ENCODE data around the gene SLC34A3. TPM values are rescaled to one million over a fixed set of nuclear protein-coding genes. Genes with fewer than 3 reads are reported as not detected.

SLC34A3 gene
- total RNA-seq (under 1 TPM in 2 of 7 donors, not detected in 5; 0.15 to 0.46 TPM), polyA plus RNA-seq (not detected)
- long read RNA-seq, donor 1 = 0 reads
- long read RNA-seq, donor 2 = 0 reads
- long read RNA-seq, donor 3, partial matches to known transcripts = 0 of 17 reads
- long read RNA-seq, donor 3, other reads (novel, unspliced or antisense) = 17 of 17 reads

DNA sequence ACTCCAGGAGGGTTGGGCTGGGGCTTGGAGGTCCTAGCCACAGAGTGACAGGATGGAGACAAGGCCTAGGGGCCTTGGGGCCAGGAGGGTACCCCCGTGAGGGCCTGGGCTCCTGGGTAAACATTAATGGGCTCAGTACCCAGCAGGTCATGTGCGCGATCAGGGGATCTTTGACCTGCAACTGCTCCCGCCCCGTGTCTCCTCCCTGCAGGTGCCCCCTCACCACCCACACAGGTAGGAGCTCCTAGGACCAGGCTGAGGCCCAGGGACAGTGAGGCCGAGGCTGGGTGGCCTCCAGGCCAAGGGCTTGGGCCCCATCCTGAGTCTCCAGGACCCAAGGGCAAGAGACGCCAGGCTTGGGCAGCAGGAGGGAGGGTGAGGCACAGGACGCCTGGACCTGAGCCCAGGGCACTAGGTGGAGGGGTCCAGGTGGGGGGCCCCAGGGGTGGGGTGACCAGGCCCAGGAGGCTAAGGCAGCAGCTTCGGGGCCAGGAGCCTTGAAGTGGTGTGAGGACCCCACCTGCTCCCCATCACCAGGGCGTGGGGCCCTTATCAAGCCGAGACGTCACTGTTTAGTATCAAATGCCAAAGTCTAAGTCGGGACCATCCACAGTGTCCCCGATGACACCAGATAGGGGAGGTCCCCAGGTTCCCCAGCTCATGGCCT lies at the start of gene SLC34A3:
Gene SLC34A3, plus strand, starts transcription at position 197 of the 667 bp plus-strand sequence. CDS start 802 bp downstream, outside the sequence.
- intact Hi-C loops (cut with DNase I) = loop anchor here in 1 of 4 donors (10.0 kb wide), 1 partner anchor 116 kb away; the partner anchor contains the start of gene DPP7
- no peak for DNase-seq
- Histone ChIP-seq H3K27me3 (peaks cover 12% of the 10 kb centered on the region), H3K36me3 (no peaks in the 10 kb centered on the region), H3K4me1 (ENCODE audit: insufficient read depth) (peaks cover 1% of the 10 kb centered on the region), H3K4me3 (no peak within 1 kb of the TSS), H3K27ac (no peak within 1 kb of the TSS), H3K9me3 (no peaks in the 10 kb centered on the region)
- WGBS, 3 donors = 55 to 64% (median 57%) methylated on average over 13 to 14 of the region's 14 CpGs
- no peak for TF ChIP-seq EP300 (IDR thresholded peaks at IDR 0.05)
- no peak for TF ChIP-seq CTCF (IDR thresholded peaks at IDR 0.05)
- TF ChIP-seq POLR2A (IDR thresholded peaks at IDR 0.05) = no peak

GRCh38 chr9:137181680-137182079 lies 49.0 kb upstream of the SLC34A3 start:
- intact Hi-C loops (cut with DNase I) = no loop called here
- Histone ChIP-seq H3K27ac (no peak overlapping the region), H3K4me3 (no peak overlapping the region), H3K36me3 (no peaks in the 10 kb centered on the region), H3K27me3 (no peaks in the 10 kb centered on the region), H3K4me1 (ENCODE audit: insufficient read depth) (peaks cover 2% of the 10 kb centered on the region), H3K9me3 (no peaks in the 10 kb centered on the region)
- no peak for DNase-seq
- WGBS, 3 donors = 86 to 92% (median 91%) methylated on average over 21 to 22 of the region's 22 CpGs
- TF ChIP-seq POLR2A (IDR thresholded peaks at IDR 0.05) (no peak), EP300 (IDR thresholded peaks at IDR 0.05) (no peak), CTCF (IDR thresholded peaks at IDR 0.05) (no peak)

- Histone ChIP-seq H3K27me3 (no peaks in the 10 kb centered on the region), H3K9me3 (no peaks in the 10 kb centered on the region), H3K27ac (no peak overlapping the region), H3K36me3 (no peaks in the 10 kb centered on the region), H3K4me3 (no peak overlapping the region), H3K4me1 (ENCODE audit: insufficient read depth) (peaks cover 11% of the 10 kb centered on the region)
- intact Hi-C loops (cut with DNase I) = no loop called here
- no peak for DNase-seq
- TF ChIP-seq POLR2A (IDR thresholded peaks at IDR 0.05) (no peak), EP300 (IDR thresholded peaks at IDR 0.05) (no peak), CTCF (IDR thresholded peaks at IDR 0.05) (no peak)
- WGBS, 3 donors = 82 to 94% (median 88%) methylated on average over 17 of the region's 17 CpGs
Measured at GRCh38 chr9:137182836-137183235, 47.9 kb upstream of the SLC34A3 start.

DNA sequence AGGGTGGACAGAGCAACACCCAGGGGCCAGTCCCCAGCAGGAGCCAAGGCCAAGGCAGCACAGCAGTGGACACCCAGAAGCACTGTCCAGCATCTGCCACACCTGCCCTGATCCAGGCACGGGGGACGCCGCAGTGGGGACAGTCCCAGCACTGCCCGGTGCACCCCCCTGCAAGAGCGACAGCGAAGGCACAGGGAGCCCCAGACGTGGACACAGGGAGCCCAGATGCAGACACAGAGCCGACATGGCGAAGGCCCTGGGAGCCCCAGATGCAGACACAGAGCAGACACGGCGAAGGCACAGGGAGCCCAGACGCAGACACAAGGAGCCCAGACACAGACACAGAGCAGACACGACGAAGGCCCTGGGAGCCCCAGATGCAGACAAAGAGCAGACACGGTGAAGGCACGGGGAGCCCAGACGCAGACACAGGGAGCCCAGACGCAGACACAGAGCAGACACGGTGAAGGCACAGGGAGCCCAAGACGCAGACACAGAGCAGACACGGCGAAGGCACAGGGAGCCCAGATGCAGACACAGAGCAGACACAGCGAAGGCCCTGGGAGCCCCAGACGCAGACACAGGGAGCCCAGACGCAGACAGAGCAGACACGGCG lies 46.6 kb upstream of the SLC34A3 start:
- no peaks in the 10 kb centered on the region for H3K27me3 ChIP-seq
- no peak for DNase-seq
- no peaks in the 10 kb centered on the region for H3K9me3 ChIP-seq
- no peak overlapping the region for H3K4me3 ChIP-seq
- H3K4me1 ChIP-seq (ENCODE audit: insufficient read depth) = peaks cover 11% of the 10 kb centered on the region
- H3K36me3 ChIP-seq = no peaks in the 10 kb centered on the region
- intact Hi-C loops (cut with DNase I) = no loop called here
- H3K27ac ChIP-seq = no peak overlapping the region
- 90 to 93% (median 92%) methylated on average over 27 of the region's 27 CpGs for WGBS, 3 donors
- TF ChIP-seq CTCF (IDR thresholded peaks at IDR 0.05) (no peak), EP300 (IDR thresholded peaks at IDR 0.05) (no peak), POLR2A (IDR thresholded peaks at IDR 0.05) (no peak)

Measured in ovary (tissue), 10 donors.